AG04449 (cell line): ENCODE data around the gene NAALADL2.
"Not testable (repeated sequence)": the region's sequence is repeated elsewhere in the genome, so short reads cannot be mapped to it uniquely, and the experiment has no call there.

ENCODE experiments used
- CTCF ChIA-PET: fragments of 350-600 bp; formaldehyde crosslinking; extraction: SDS; loops from one replicate; lab custom pipeline; 2021; ENCODE audit warnings: antibody characterized with exemption; lab: Yijun Ruan, JAX
- POLR2A ChIA-PET: fragments of 400-600, 350-600 bp; formaldehyde crosslinking; extraction: SDS; loops from one replicate; lab custom pipeline; 2020; ENCODE audit warnings: antibody characterized with exemption, inconsistent platforms; lab: Yijun Ruan, JAX
- DNase-seq: peaks from one replicate; pipeline ENCODE4 v3.0.0-alpha.2; 2010; ENCODE audit warnings: low read depth, low spot score
- H3K4me3 ChIP-seq: 2 replicates; pipeline ENCODE4 v1.5.1; 2011; ENCODE audit warnings: low read depth, mild to moderate bottlenecking, control low read depth, low read length
- TF ChIP-seq, protein P1 (sequence below): IDR thresholded peaks from one replicate; pipeline ENCODE4 v1.5.1; 2011; ENCODE audit warnings: mild to moderate bottlenecking, moderate library complexity, low read length, control low read depth, inconsistent platforms; ENCODE audit not compliant: insufficient read depth; ENCODE audit errors: missing control alignments

The NAALADL2 gene

DNA sequence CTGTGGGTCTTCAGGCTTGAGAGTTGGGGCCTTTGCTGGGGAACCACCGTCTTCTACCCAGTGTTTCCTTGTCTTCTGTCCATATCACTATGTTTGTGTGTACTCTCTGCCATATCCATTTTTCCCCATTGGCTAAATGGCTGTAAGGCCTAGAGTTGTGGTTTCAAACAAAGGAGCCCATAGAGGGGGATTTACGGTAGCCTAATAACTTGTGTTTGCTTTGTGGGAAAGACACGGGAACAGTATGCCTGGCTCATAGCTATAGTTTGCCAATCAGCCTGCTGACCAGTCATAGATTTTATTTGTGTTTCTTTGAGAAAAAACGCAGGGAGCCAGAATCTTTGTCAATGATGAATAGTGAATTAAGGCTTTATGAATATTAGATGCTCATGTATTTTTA lies 554.8 kb downstream of the NAALADL2 start:
- H3K4me3 ChIP-seq = no peak overlapping the region
- TF ChIP-seq, protein P1, sequence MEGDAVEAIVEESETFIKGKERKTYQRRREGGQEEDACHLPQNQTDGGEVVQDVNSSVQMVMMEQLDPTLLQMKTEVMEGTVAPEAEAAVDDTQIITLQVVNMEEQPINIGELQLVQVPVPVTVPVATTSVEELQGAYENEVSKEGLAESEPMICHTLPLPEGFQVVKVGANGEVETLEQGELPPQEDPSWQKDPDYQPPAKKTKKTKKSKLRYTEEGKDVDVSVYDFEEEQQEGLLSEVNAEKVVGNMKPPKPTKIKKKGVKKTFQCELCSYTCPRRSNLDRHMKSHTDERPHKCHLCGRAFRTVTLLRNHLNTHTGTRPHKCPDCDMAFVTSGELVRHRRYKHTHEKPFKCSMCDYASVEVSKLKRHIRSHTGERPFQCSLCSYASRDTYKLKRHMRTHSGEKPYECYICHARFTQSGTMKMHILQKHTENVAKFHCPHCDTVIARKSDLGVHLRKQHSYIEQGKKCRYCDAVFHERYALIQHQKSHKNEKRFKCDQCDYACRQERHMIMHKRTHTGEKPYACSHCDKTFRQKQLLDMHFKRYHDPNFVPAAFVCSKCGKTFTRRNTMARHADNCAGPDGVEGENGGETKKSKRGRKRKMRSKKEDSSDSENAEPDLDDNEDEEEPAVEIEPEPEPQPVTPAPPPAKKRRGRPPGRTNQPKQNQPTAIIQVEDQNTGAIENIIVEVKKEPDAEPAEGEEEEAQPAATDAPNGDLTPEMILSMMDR = no peak
- ChIA-PET CTCF (no interaction called here), POLR2A (no interaction called here)
- DNase-seq = no peak

GRCh38 chr3:175416600-175416999 lies 557.5 kb downstream of the NAALADL2 start:
- ChIA-PET POLR2A (no interaction called here), CTCF (no interaction called here)
- H3K4me3 ChIP-seq = no peak overlapping the region
- TF ChIP-seq, protein P1 = no peak
- DNase-seq = no peak

DNA sequence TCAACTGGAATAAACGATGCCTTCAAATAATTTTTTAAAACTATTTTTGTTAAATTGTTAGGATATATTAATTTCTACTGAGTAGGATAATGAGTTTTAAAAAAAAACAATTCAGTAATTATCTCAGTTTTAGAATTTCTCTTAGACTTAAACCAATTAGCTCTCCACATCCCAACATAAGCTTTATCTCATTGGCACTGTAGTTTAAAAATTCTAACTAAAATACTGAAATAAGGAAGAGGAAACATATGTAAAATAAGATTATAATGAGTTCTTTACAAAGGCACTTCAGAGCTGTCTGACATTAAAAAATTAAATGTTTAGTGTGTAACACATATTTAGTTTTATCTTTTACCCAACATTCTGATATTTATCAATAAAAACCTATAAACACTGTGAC lies 558.3 kb downstream of the NAALADL2 start:
- ChIA-PET POLR2A (no interaction called here), CTCF (no interaction called here)
- no peak overlapping the region for H3K4me3 ChIP-seq
- no peak for DNase-seq
- TF ChIP-seq, protein P1 = no peak

- DNase-seq = no peak
- ChIA-PET POLR2A (no interaction called here), CTCF (no interaction called here)
- TF ChIP-seq, protein P1 = no peak
- H3K4me3 ChIP-seq = no peak overlapping the region
Observed at GRCh38 chr3:175421902-175422301, 562.8 kb downstream of the NAALADL2 start.

DNA sequence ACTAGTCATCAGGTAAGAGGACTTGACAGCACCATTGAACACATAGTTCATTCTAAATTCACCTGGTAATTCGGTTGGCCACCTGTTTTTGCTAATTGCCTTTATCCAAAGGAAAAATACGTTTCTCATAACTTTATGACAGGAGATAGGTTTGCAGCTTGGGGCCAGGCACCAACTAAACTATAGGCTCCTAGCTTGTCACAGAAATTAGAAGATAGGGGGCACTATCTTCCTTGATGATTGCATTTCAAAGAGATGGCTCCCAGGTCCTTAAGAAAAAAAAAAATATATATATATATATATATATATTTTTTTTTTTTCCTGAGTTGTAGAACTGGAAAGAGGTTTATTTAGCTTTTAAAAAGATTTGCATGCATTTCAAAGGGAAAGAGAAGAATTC lies 563.6 kb downstream of the NAALADL2 start:
- DNase-seq = no peak
- POLR2A ChIA-PET = no interaction called here
- TF ChIP-seq, protein P1 = no peak
- CTCF ChIA-PET = no interaction called here
- no peak overlapping the region for H3K4me3 ChIP-seq

DNA sequence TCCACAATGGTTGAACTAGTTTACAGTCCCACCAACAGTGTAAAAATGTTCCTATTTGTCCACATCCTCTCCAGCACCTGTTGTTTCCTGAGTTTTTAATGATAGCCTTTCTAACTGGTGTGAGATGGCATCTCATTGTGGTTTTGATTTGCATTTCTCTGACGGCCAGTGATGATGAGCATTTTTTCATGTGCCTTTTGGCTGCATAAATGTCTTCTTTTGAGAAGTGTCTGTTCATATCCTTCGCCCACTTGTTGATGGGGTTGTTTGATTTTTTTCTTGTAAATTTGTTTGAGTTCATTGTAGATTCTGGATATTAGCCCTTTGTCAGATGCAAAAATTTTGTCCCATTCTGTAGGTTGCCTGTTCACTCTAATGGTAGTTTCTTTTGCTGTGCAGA lies 564.7 kb downstream of the NAALADL2 start:
- CTCF ChIA-PET, H3K4me3 ChIP-seq, POLR2A ChIA-PET, DNase-seq: not testable (repeated sequence)

- CTCF ChIA-PET = no interaction called here
- DNase-seq = no peak
- TF ChIP-seq, protein P1 = no peak
- H3K4me3 ChIP-seq = no peak overlapping the region
- POLR2A ChIA-PET = no interaction called here
Observed at GRCh38 chr3:175426805-175427204, 567.7 kb downstream of the NAALADL2 start.
